Parathyroid adenoma (tissue), 2 donors: Measurements from ENCODE around the gene PRKN.

Source experiments
- H2AFZ ChIP-seq: fragments of 300-600 bp; sonication (generic); one replicate; pipeline ENCODE4 v1.7.0; 2017; ENCODE audit warnings: antibody characterized with exemption, mild to moderate bottlenecking
- H3K27ac ChIP-seq: fragments of 300-600 bp; sonication (generic); one replicate; pipeline ENCODE4 v1.7.0; 2017
- H3K27me3 ChIP-seq: fragments of 300-600 bp; sonication (generic); one replicate; pipeline ENCODE4 v1.7.0; 2017; ENCODE audit warnings: low read length; ENCODE audit not compliant: control insufficient read depth, insufficient read depth
- H3K36me3 ChIP-seq: fragments of 300-600 bp; sonication (generic); one replicate; pipeline ENCODE4 v1.7.0; 2017; ENCODE audit warnings: low read length; ENCODE audit not compliant: control insufficient read depth, insufficient read depth
- H3K4me1 ChIP-seq: fragments of 300-600 bp; sonication (generic); one replicate; pipeline ENCODE4 v1.7.0; 2017; ENCODE audit warnings: control low read depth
- H3K4me2 ChIP-seq: fragments of 300-600 bp; sonication (generic); one replicate; pipeline ENCODE4 v1.7.0; 2017; ENCODE audit warnings: low read length
- H3K4me3 ChIP-seq: fragments of 300-600 bp; sonication (generic); one replicate; pipeline ENCODE4 v1.7.0; 2017; ENCODE audit warnings: low read depth, low read length
- H3K79me2 ChIP-seq: fragments of 300-600 bp; sonication (generic); one replicate; pipeline ENCODE4 v1.7.0; 2017; ENCODE audit warnings: control low read depth
- H3K9ac ChIP-seq: fragments of 300-600 bp; sonication (generic); one replicate; pipeline ENCODE4 v1.7.0; 2017; ENCODE audit warnings: mild to moderate bottlenecking
- H3K9me3 ChIP-seq: fragments of 300-600 bp; sonication (generic); one replicate; pipeline ENCODE4 v1.7.0; 2017; ENCODE audit warnings: low read length; ENCODE audit not compliant: control insufficient read depth
- TF ChIP-seq, protein P1 (sequence below): fragments of 300-600 bp; sonication (generic); IDR thresholded peaks from one replicate; pipeline ENCODE4 v1.7.0; 2017; ENCODE audit warnings: antibody characterized with exemption, mild to moderate bottlenecking
- donor health status: primary hyperparathyroidism.

PRKN gene

GRCh38 chr6:162373192-162373591, 354.4 kb downstream of the PRKN start:
- H3K4me1 ChIP-seq: no peaks in the 10 kb centered on the region
- TF ChIP-seq, protein P1, sequence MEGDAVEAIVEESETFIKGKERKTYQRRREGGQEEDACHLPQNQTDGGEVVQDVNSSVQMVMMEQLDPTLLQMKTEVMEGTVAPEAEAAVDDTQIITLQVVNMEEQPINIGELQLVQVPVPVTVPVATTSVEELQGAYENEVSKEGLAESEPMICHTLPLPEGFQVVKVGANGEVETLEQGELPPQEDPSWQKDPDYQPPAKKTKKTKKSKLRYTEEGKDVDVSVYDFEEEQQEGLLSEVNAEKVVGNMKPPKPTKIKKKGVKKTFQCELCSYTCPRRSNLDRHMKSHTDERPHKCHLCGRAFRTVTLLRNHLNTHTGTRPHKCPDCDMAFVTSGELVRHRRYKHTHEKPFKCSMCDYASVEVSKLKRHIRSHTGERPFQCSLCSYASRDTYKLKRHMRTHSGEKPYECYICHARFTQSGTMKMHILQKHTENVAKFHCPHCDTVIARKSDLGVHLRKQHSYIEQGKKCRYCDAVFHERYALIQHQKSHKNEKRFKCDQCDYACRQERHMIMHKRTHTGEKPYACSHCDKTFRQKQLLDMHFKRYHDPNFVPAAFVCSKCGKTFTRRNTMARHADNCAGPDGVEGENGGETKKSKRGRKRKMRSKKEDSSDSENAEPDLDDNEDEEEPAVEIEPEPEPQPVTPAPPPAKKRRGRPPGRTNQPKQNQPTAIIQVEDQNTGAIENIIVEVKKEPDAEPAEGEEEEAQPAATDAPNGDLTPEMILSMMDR: no peak
- no peak overlapping the region for H3K27ac ChIP-seq
- no peaks in the 10 kb centered on the region for H3K36me3 ChIP-seq
- H3K9ac ChIP-seq: no peak overlapping the region
- no peak overlapping the region for H3K4me2 ChIP-seq
- no peaks in the 10 kb centered on the region for H3K27me3 ChIP-seq
- H3K9me3 ChIP-seq: no peaks in the 10 kb centered on the region
- H3K4me3 ChIP-seq: no peak overlapping the region
- no peak overlapping the region for H2AFZ ChIP-seq
- no peaks in the 10 kb centered on the region for H3K79me2 ChIP-seq

DNA sequence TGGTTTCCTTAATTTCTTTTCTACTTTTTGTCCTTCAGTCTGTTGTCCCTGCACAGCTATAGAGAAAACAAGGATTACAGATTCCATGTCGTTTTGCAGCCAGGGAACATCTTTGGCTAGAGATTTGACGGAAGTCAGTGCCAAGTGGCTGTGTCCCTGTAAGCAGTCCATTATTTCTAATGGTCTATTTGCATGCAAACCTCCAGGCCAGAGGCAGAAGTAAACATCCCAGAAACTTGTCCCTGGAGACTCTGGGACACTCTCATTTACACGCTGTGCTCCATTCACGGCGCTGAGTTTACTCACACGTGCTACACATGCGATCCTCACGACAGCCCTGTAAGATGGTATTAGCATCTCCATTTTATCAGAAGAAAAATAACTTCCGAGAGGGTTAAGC, 355.5 kb downstream of the PRKN start:
- Histone ChIP-seq H2AFZ (no peak overlapping the region), H3K27me3 (no peaks in the 10 kb centered on the region), H3K4me1 (no peaks in the 10 kb centered on the region), H3K27ac (no peak overlapping the region), H3K4me3 (no peak overlapping the region), H3K9me3 (no peaks in the 10 kb centered on the region), H3K4me2 (no peak overlapping the region), H3K9ac (no peak overlapping the region), H3K79me2 (no peaks in the 10 kb centered on the region), H3K36me3 (no peaks in the 10 kb centered on the region)
- TF ChIP-seq, protein P1: no peak

GRCh38 chr6:162371121-162371520, 356.4 kb downstream of the PRKN start:
- Histone ChIP-seq H3K9me3 (no peaks in the 10 kb centered on the region), H2AFZ (no peak overlapping the region), H3K36me3 (no peaks in the 10 kb centered on the region), H3K4me3 (no peak overlapping the region), H3K4me2 (no peak overlapping the region), H3K9ac (no peak overlapping the region), H3K79me2 (no peaks in the 10 kb centered on the region), H3K27me3 (no peaks in the 10 kb centered on the region), H3K4me1 (no peaks in the 10 kb centered on the region), H3K27ac (no peak overlapping the region)
- TF ChIP-seq, protein P1: no peak

GRCh38 chr6:162369091-162369490, 358.5 kb downstream of the PRKN start:
- TF ChIP-seq, protein P1: no peak
- no peak overlapping the region for H3K9ac ChIP-seq
- no peaks in the 10 kb centered on the region for H3K79me2 ChIP-seq
- no peak overlapping the region for H3K27ac ChIP-seq
- H3K4me1 ChIP-seq: no peaks in the 10 kb centered on the region
- H3K4me3 ChIP-seq: no peak overlapping the region
- no peak overlapping the region for H3K4me2 ChIP-seq
- H3K27me3 ChIP-seq: no peaks in the 10 kb centered on the region
- H2AFZ ChIP-seq: no peak overlapping the region
- H3K36me3 ChIP-seq: no peaks in the 10 kb centered on the region
- H3K9me3 ChIP-seq: no peaks in the 10 kb centered on the region

- Histone ChIP-seq H3K27ac (no peak overlapping the region), H3K4me3 (no peak overlapping the region), H3K4me2 (no peak overlapping the region), H3K9me3 (no peaks in the 10 kb centered on the region), H3K36me3 (no peaks in the 10 kb centered on the region), H3K4me1 (no peaks in the 10 kb centered on the region), H2AFZ (no peak overlapping the region), H3K27me3 (no peaks in the 10 kb centered on the region), H3K9ac (no peak overlapping the region), H3K79me2 (no peaks in the 10 kb centered on the region)
- TF ChIP-seq, protein P1: no peak
Observed at GRCh38 chr6:162364488-162364887, 363.1 kb downstream of the PRKN start.
